HG03060 (cell line): Measurements from ENCODE around the gene CCDC77.
"Not testable (repeated sequence)": the region's sequence is repeated elsewhere in the genome, so short reads cannot be mapped to it uniquely, and the experiment has no call there.

ENCODE experiments used
- ATAC-seq: cut with Tn5 transposase; IDR thresholded peaks from one replicate; pipeline ENCODE4 v1.9.1; 2021; ENCODE audit warnings: low read depth, moderate number of reproducible peaks; ENCODE audit not compliant: unreplicated experiment

CCDC77 gene

DNA sequence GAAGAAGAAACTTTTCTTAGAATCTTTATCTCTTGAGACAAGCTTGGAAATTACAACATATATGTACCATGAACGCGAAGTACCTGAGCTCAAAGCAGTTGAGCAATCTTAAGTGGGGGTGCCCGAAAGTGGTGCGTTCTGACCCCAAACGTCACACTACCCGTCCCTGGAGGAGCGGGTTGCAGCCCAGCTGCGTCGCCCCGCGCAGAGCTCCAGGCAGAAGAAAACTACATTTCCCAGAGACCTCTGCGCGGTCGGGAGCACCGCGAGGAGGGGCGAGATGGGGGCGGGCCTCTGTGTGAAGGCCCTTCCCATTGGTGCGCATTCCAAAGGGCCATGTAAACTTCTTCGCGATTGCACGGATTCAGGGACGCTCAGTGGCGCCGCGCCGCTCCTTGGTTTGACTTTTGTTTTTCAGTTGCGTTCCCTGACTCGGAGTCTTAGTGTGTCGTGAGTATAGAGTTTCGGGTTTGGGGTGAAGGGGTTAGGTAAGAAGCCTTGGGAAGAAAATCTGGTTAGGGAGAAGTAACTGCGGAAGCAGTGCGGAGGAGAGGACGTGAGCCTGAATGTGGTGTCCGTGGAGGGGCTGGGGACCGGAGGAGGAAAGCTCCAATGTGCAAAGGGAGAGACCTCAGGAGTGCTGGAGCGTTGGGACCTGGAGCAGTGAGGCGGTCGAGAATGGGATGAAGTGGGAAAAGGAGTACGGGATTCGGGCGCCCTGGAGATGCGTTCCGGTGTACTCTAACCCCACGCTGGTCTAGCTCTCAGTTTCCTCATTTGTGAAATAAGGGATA lies at the start of gene CCDC77:
Gene CCDC77 (plus strand): TSS at position 410 of the 794 bp plus-strand sequence. CDS start 7,740 bp downstream, outside the sequence.
- peak; percentile 96 for ATAC-seq

GRCh38 chr12:356276-356988 lies 45.0 kb upstream of the CCDC77 start:
- ATAC-seq: no peak

- no peak for ATAC-seq
Measured at GRCh38 chr12:359091-359490, 42.4 kb upstream of the CCDC77 start.

GRCh38 chr12:366820-367219 lies 34.6 kb upstream of the CCDC77 start:
- ATAC-seq: no peak

GRCh38 chr12:367972-368371 lies 33.5 kb upstream of the CCDC77 start:
- ATAC-seq: no peak

DNA sequence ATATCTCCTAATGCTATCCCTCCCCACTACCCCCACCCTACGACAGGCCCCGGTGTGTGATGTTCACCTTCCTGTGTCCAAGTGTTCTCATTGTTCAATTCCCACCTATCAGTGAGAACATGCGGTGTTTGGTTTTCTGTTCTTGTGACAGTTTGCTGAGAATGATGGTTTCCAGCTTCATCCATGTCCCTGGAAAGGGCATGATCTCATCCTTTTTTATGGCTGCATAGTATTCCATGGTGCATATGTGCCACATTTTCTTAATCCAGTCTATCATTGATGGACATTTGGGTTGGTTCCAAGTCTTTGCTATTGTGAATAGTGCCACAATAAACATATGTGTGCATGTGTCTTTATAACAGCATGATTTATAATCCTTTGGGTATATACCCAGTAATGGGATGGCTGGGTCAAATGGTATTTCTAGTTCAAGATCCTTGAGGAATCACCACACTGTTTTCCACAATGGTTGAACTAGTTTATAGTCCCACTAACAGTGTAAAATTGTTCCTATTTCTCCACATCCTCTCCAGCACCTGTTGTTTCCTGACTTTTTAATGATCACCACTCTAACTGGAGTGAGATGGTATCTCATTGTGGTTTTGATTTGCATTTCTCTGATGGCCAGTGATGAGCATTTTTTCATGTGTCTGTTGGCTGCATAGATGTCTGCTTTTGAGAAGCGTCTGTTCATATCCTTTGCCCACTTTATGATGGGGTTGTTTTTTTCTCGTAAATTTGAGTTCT lies 30.5 kb upstream of the CCDC77 start:
- not testable (repeated sequence) for ATAC-seq

- ATAC-seq: no peak
Measured at GRCh38 chr12:386651-387050, 14.8 kb upstream of the CCDC77 start.

- ATAC-seq: no peak
Measured at GRCh38 chr12:388012-388411, 13.4 kb upstream of the CCDC77 start.

GRCh38 chr12:388541-389141 lies 12.8 kb upstream of the CCDC77 start:
- no peak for ATAC-seq

- ATAC-seq: peak; percentile 83
Measured at GRCh38 chr12:389142-390096, 12.0 kb upstream of the CCDC77 start, which contains the start of gene KDM5A. Gene KDM5A, minus strand, starts transcription at chr12:389320. Its CDS starts 229 bp downstream, at chr12:389091.

GRCh38 chr12:400828-401227 lies 616 bp upstream of the CCDC77 start:
- ATAC-seq: no peak

DNA sequence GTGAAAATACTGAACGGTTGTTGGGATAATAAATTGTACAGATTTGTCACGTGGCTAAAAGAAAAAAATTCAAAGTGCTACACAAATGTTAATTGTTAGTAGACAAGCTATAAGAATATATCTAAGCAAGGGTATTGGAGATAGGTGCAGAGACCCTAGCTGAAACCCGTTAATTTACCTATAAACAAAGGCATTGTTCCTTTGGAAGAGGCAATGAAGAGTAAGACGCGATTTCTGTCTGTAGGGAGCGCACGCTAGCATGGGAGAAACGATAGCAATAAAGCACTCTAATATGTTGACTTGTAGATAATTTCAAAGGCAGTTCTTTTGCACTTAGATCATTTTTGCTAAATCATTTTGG lies 565 bp downstream of the CCDC77 start:
- no peak for ATAC-seq

- ATAC-seq: no peak
Measured at GRCh38 chr12:414859-415258, 13.4 kb downstream of the CCDC77 start.

- ATAC-seq: no peak
Measured at GRCh38 chr12:418432-418831, 17.0 kb downstream of the CCDC77 start.

DNA sequence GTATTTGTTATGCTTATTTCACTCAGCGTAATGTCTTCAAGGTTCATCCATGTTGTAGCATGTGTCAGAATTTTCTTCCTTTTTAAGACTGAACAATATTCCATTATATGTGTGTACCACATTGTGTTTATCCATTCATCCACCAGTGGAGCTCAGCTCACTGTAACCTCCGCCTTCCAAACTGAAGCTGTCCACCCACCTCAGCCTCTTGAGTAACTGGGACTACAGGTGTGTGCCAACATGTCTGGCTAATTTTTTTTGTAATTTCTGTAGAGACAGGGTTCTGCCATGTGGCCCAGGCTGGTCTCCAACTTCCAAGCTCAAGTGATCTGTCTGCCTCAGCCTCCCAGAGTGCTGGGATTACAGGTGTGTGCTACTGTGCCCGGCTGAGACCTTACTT lies 21.1 kb downstream of the CCDC77 start:
- ATAC-seq: no peak

DNA sequence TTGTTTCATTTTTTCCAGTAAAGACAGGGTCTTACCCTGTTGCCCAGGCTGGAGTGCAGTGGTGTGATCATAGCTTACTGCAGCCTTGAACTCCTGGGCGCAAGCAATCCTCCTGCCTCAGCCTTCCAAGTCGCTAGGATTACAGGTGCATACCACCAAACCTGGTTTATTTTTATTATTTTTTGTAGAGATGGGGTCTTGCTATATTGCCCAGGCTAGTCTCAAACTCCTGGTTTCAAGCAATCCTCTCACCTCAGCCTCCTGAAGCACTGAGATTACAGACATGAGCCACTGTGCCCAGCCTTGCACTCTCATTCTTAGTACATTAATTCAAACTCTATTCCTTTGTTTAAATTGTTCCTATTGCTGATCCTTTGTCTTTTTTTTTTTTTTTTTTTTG lies 34.3 kb downstream of the CCDC77 start:
- ATAC-seq: not testable (repeated sequence)

DNA sequence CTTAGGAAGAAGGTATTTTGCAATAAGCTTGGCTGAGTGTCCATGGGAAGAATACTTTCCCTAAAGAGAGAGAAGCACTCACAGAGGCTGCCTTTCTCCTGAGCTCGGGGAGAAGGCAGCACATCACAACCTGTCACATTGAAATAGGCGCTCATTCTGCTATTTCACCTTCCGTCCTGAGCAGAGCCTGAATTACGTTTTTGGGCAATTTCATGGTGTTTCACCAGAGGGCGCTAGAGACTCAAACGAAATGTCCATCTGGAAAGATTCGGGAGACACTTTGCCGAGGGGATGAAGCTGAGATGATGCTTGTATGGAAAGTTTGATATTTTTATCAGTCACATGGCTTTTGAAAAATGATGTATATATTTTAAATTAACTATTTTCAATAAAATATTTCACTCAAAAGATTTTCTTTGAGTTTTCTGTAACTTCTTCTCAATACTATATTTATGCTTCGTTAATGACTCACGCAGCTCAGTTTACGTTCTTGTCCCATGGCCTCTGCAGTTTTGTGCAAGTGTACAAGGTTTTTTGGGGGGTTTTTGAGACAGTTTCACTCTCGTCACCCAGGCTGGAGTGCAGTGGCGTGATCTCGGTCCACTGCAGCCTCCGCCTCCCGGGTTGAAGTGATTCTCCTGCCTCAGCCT lies 40.9 kb downstream of the CCDC77 start:
- no peak for ATAC-seq

GRCh38 chr12:447141-447540 lies 45.7 kb downstream of the CCDC77 start:
- no peak for ATAC-seq

GRCh38 chr12:449203-449602 lies 47.8 kb downstream of the CCDC77 start:
- ATAC-seq: no peak
